ENCODE results near the gene SLAIN2.
"Not testable (repeated sequence)": the region's sequence is repeated elsewhere in the genome, so short reads cannot be mapped to it uniquely, and the experiment has no call there.

SLAIN2 gene

GRCh38 chr4:48446642-48447041 lies 105.3 kb downstream of the SLAIN2 start:
- DNase-seq = no peak

GRCh38 chr4:48449151-48449550 lies 107.8 kb downstream of the SLAIN2 start:
- DNase-seq = no peak

- no peak for DNase-seq
These were observed 109.4 kb downstream of the SLAIN2 start for GRCh38 chr4:48450740-48451139.

- not testable (repeated sequence) for DNase-seq
These were observed 110.3 kb downstream of the SLAIN2 start for GRCh38 chr4:48451656-48452055.

- no peak for DNase-seq
These were observed 113.3 kb downstream of the SLAIN2 start for GRCh38 chr4:48454591-48454990.

GRCh38 chr4:48461000-48461399 lies 119.7 kb downstream of the SLAIN2 start:
- DNase-seq = no peak

GRCh38 chr4:48462363-48462762 lies 121.0 kb downstream of the SLAIN2 start:
- DNase-seq = no peak

GRCh38 chr4:48467442-48467841 lies 126.1 kb downstream of the SLAIN2 start:
- DNase-seq = no peak

- no peak for DNase-seq
These were observed 126.6 kb downstream of the SLAIN2 start for GRCh38 chr4:48467891-48468290.

- no peak for DNase-seq
These were observed 128.8 kb downstream of the SLAIN2 start for GRCh38 chr4:48470137-48470536.

- DNase-seq = no peak
These were observed 129.2 kb downstream of the SLAIN2 start for GRCh38 chr4:48470570-48470969.

GRCh38 chr4:48472794-48473193 lies 131.5 kb downstream of the SLAIN2 start:
- no peak for DNase-seq

- DNase-seq = no peak
These were observed 134.4 kb downstream of the SLAIN2 start for GRCh38 chr4:48475770-48476169.
